Caco-2 (cell line): ENCODE measurements around the gene TCF7L2. TPM values are rescaled to one million over a fixed set of nuclear protein-coding genes. Genes with fewer than 3 reads are reported as not detected.

Experiments
- BruUV-seq: library from RNA; stranded (reverse); fragments of 400-500 nt; replicated peaks from 2 replicates; lab custom pipeline; 2021; lab: Mats Ljungman, UMichigan
- CTCF ChIA-PET: fragments of 300-600 bp; sonication (Branson Sonifier 250); formaldehyde crosslinking; loops from one replicate; lab custom pipeline; 2022; ENCODE audit warnings: antibody characterized with exemption; lab: Charles Lee
- POLR2A ChIA-PET: fragments of 300-600 bp; sonication (Branson Sonifier 250); formaldehyde crosslinking; loops from one replicate; lab custom pipeline; 2022; ENCODE audit warnings: antibody characterized with exemption; lab: Charles Lee
- DNase-seq, 2 experiments: peaks; one replicate each; pipeline versions ENCODE4 v3.0.0 to v3.0.0-alpha.2; 2020 to 2022
- H3K27me3 ChIP-seq: replicated peaks from 2 replicates; pipeline ENCODE4 v1.6.0; 2011; ENCODE audit warnings: low read length; ENCODE audit not compliant: control insufficient read depth, insufficient read depth
- H3K36me3 ChIP-seq: 2 replicates; pipeline ENCODE4 v1.5.1; 2011; ENCODE audit warnings: low read length; ENCODE audit not compliant: control insufficient read depth, insufficient read depth
- H3K4me1 ChIP-seq: fragments of 250-450 bp; sonication (Bioruptor Pico); 2 replicates; pipeline ENCODE4 v1.5.1; 2020; ENCODE audit warnings: mild to moderate bottlenecking
- H3K4me3 ChIP-seq: 2 replicates; pipeline ENCODE4 v1.5.1; 2011; ENCODE audit warnings: low read depth, mild to moderate bottlenecking, control low read depth, low read length
- H3K9me3 ChIP-seq: fragments of 250-450 bp; sonication (Bioruptor Pico); 2 replicates; pipeline ENCODE4 v1.5.1; 2020; ENCODE audit warnings: mild to moderate bottlenecking, moderate library complexity
- H3K27ac Mint-ChIP-seq: one replicate; pipeline ENCODE4 v1.8.0; 2022; ENCODE audit warnings: mixed read lengths; ENCODE audit not compliant: unreplicated experiment
- H3K27me3 Mint-ChIP-seq: one replicate; pipeline ENCODE4 v1.8.0; 2022; ENCODE audit warnings: mixed read lengths; ENCODE audit not compliant: insufficient read depth, unreplicated experiment
- H3K36me3 Mint-ChIP-seq: one replicate; pipeline ENCODE4 v1.8.0; 2022; ENCODE audit warnings: mild to moderate bottlenecking, mixed read lengths; ENCODE audit not compliant: insufficient read depth, unreplicated experiment
- H3K4me1 Mint-ChIP-seq: one replicate; pipeline ENCODE4 v1.8.0; 2022; ENCODE audit warnings: low read depth, mixed read lengths; ENCODE audit not compliant: unreplicated experiment
- H3K4me3 Mint-ChIP-seq: one replicate; pipeline ENCODE4 v1.8.0; 2022; ENCODE audit warnings: mild to moderate bottlenecking, moderate library complexity, mixed read lengths; ENCODE audit not compliant: unreplicated experiment
- H3K9me3 Mint-ChIP-seq: one replicate; pipeline ENCODE4 v1.8.0; 2022; ENCODE audit warnings: mixed read lengths; ENCODE audit not compliant: unreplicated experiment
- CTCF ChIP-seq, 2 experiments: fragments of 200-600 bp in 1 of 2; IDR thresholded peaks; 1 replicate in 1 of 2; 2 replicates in 1 of 2; pipeline versions ENCODE4 v1.5.1 to v1.8.0; 2011 to 2022; ENCODE audit warnings: antibody characterized with exemption in 1 of 2, control low read depth in 1 of 2, inconsistent platforms in 1 of 2, low read depth in 1 of 2, low read length in 1 of 2, mild to moderate bottlenecking in 1 of 2, moderate library complexity in 1 of 2; ENCODE audit not compliant: insufficient read depth in 1 of 2, severe bottlenecking in 1 of 2, unreplicated experiment in 1 of 2
- intact Hi-C: fragments of 100-400 bp; cut with micrococcal nuclease; formaldehyde crosslinking; loops from one replicate; pipeline ENCODE4 v1.10.0; 2022; ENCODE audit not compliant: unreplicated experiment
- total RNA-seq: library from RNA; stranded (reverse); gene quantifications from 2 replicates; pipeline ENCODE4 v1.2.3, GENCODE V29; 2022

The TCF7L2 gene
- total RNA-seq, 1 experiment from 2014 or later: 45.4 TPM

GRCh38 chr10:113167702-113168101 lies 217.7 kb downstream of the TCF7L2 start:
- H3K27me3 ChIP-seq: no peaks in the 10 kb centered on the region; the same call in 1 of the 2 replicates
- H3K4me1 ChIP-seq: no peaks in the 10 kb centered on the region
- no peaks in the 10 kb centered on the region for H3K9me3 ChIP-seq
- Mint-ChIP-seq H3K9me3 (no peaks in the 10 kb centered on the region), H3K27me3 (no peaks in the 10 kb centered on the region), H3K27ac (no peak overlapping the region), H3K36me3 (peaks cover 31% of the 10 kb centered on the region), H3K4me1 (no peaks in the 10 kb centered on the region), H3K4me3 (no peak overlapping the region)
- ChIA-PET POLR2A (no interaction called here), CTCF (no interaction called here)
- no peak overlapping the region for H3K4me3 ChIP-seq
- intact Hi-C loops: no loop called here
- peaks cover 5% of the 10 kb centered on the region; the same call in 1 of the 2 replicates for H3K36me3 ChIP-seq
- TF ChIP-seq CTCF (IDR thresholded peaks at IDR 0.05; ENCODE audit: insufficient read depth in 1 of 2, low read depth in 1 of 2, low read length in 1 of 2, severe bottlenecking in 1 of 2, unreplicated experiment in 1 of 2): no peak
- DNase-seq: no peak
- no TSS peak for BruUV-seq

- ChIA-PET CTCF (no interaction called here), POLR2A (no interaction called here)
- Histone ChIP-seq H3K36me3 (peaks cover 5% of the 10 kb centered on the region; the same call in 1 of the 2 replicates), H3K4me1 (no peaks in the 10 kb centered on the region), H3K27me3 (no peaks in the 10 kb centered on the region; the same call in 1 of the 2 replicates), H3K4me3 (no peak overlapping the region), H3K9me3 (no peaks in the 10 kb centered on the region)
- H3K27me3 Mint-ChIP-seq: no peaks in the 10 kb centered on the region
- intact Hi-C loops: no loop called here
- no peak for TF ChIP-seq CTCF (IDR thresholded peaks at IDR 0.05; ENCODE audit: insufficient read depth in 1 of 2, low read depth in 1 of 2, low read length in 1 of 2, severe bottlenecking in 1 of 2, unreplicated experiment in 1 of 2)
- no TSS peak for BruUV-seq
- H3K4me1 Mint-ChIP-seq: no peaks in the 10 kb centered on the region
- peaks cover 31% of the 10 kb centered on the region for H3K36me3 Mint-ChIP-seq
- peak overlapping the region; percentile 5 for H3K4me3 Mint-ChIP-seq
- H3K9me3 Mint-ChIP-seq: no peaks in the 10 kb centered on the region
- H3K27ac Mint-ChIP-seq: no peak overlapping the region
- no peak for DNase-seq
Observed at GRCh38 chr10:113168584-113168983, 218.5 kb downstream of the TCF7L2 start.

GRCh38 chr10:113169111-113169510 lies 219.1 kb downstream of the TCF7L2 start:
- DNase-seq: no peak
- H3K36me3 Mint-ChIP-seq: peaks cover 31% of the 10 kb centered on the region
- ChIA-PET CTCF (no interaction called here), POLR2A (no interaction called here)
- H3K4me1 ChIP-seq: no peaks in the 10 kb centered on the region
- no peak overlapping the region for H3K27ac Mint-ChIP-seq
- no peaks in the 10 kb centered on the region; the same call in 1 of the 2 replicates for H3K27me3 ChIP-seq
- no peak overlapping the region for H3K4me3 ChIP-seq
- BruUV-seq: no TSS peak
- no peaks in the 10 kb centered on the region for H3K9me3 ChIP-seq
- H3K27me3 Mint-ChIP-seq: no peaks in the 10 kb centered on the region
- H3K4me1 Mint-ChIP-seq: no peaks in the 10 kb centered on the region
- intact Hi-C loops: no loop called here
- no peaks in the 10 kb centered on the region for H3K9me3 Mint-ChIP-seq
- H3K4me3 Mint-ChIP-seq: peak overlapping the region; percentile 5
- peaks cover 2% of the 10 kb centered on the region; the same call in 1 of the 2 replicates for H3K36me3 ChIP-seq
- TF ChIP-seq CTCF (IDR thresholded peaks at IDR 0.05; ENCODE audit: insufficient read depth in 1 of 2, low read depth in 1 of 2, low read length in 1 of 2, severe bottlenecking in 1 of 2, unreplicated experiment in 1 of 2): no peak
